Activated B cell treated with CpG ODN at 0.5 μM for 24 hours (primary cell): Measurements from ENCODE around the gene TXNL4B. TPM values are rescaled to one million over a fixed set of nuclear protein-coding genes. Genes with fewer than 3 reads are reported as not detected.
"Not testable (repeated sequence)": the region's sequence is repeated elsewhere in the genome, so short reads cannot be mapped to it uniquely, and the experiment has no call there.

Source experiments
- ATAC-seq: fragments of 200-7000 bp; cut with Tn5 transposase; one replicate; pipeline ENCODE4 v1.10.0; 2021; ENCODE audit warnings: low read depth, mild to moderate bottlenecking, moderate library complexity
- CTCF ChIA-PET: fragments of 350-600 bp; sonication (Branson Sonifier 250); formaldehyde crosslinking; loops from one replicate; lab custom pipeline; 2021; ENCODE audit warnings: antibody characterized with exemption; lab: Charles Lee
- POLR2A ChIA-PET: fragments of 350-600 bp; sonication (Branson Sonifier 250); formaldehyde crosslinking; loops from one replicate; lab custom pipeline; 2021; ENCODE audit warnings: antibody characterized with exemption; lab: Charles Lee
- DNase-seq: peaks from one replicate; pipeline ENCODE4 v3.0.0; 2022
- H3K27ac Mint-ChIP-seq: one replicate; pipeline ENCODE4 v1.8.0; 2020; ENCODE audit warnings: mixed read lengths
- H3K27me3 Mint-ChIP-seq: one replicate; pipeline ENCODE4 v1.8.0; 2021; ENCODE audit warnings: mixed read lengths
- H3K36me3 Mint-ChIP-seq: one replicate; pipeline ENCODE4 v1.8.0; 2021; ENCODE audit warnings: low read depth, mixed read lengths
- H3K4me1 Mint-ChIP-seq: one replicate; pipeline ENCODE4 v1.8.0; 2021; ENCODE audit warnings: mixed read lengths
- H3K4me3 Mint-ChIP-seq: one replicate; pipeline ENCODE4 v1.8.0; 2020; ENCODE audit warnings: mild to moderate bottlenecking, mixed read lengths
- H3K9me3 Mint-ChIP-seq: one replicate; pipeline ENCODE4 v1.8.0; 2020; ENCODE audit warnings: mixed read lengths
- CTCF ChIP-seq: fragments of 200-600 bp; IDR thresholded peaks from one replicate; pipeline ENCODE4 v1.8.0; 2022; ENCODE audit warnings: antibody characterized with exemption, mild to moderate bottlenecking
- intact Hi-C: fragments of 100-400 bp; cut with micrococcal nuclease; formaldehyde crosslinking; loops from one replicate; pipeline ENCODE4 v1.15.1; 2024
- total RNA-seq: library from RNA; stranded (reverse); gene quantifications from 2 replicates; pipeline ENCODE4 v1.2.3, GENCODE V29; 2022

TXNL4B gene
- total RNA-seq, 1 donor from 2014 or later, result 13.8 TPM

GRCh38 chr16:72068930-72069329 lies 24.5 kb downstream of the TXNL4B start:
- CTCF ChIA-PET, result interaction anchor here (1.1 kb wide), 1 partner anchor 30 kb away, joined by 5 read pairs; no protein-coding TSS in a partner anchor
- no peak overlapping the region for H3K27ac Mint-ChIP-seq
- TF ChIP-seq CTCF, result no peak
- H3K36me3 Mint-ChIP-seq, result peaks cover 2% of the 10 kb centered on the region
- no peaks in the 10 kb centered on the region for H3K9me3 Mint-ChIP-seq
- intact Hi-C loops, result loop anchor here (5.0 kb wide), 1 partner anchor 1808 kb away; no protein-coding TSS in a partner anchor
- ATAC-seq, result no peak
- no peak for DNase-seq
- H3K4me1 Mint-ChIP-seq, result no peaks in the 10 kb centered on the region
- POLR2A ChIA-PET, result no interaction called here
- H3K4me3 Mint-ChIP-seq, result no peak overlapping the region
- H3K27me3 Mint-ChIP-seq, result no peaks in the 10 kb centered on the region

GRCh38 chr16:72066747-72067146 lies 26.7 kb downstream of the TXNL4B start:
- H3K27me3 Mint-ChIP-seq, result no peaks in the 10 kb centered on the region
- no peak for TF ChIP-seq CTCF
- no peak for DNase-seq
- ChIA-PET CTCF (interaction anchor here (0.7 to 1.4 kb wide), 4 partner anchors 23 to 58 kb away, joined by 3 to 5 read pairs (median 4); no protein-coding TSS in a partner anchor), POLR2A (interaction anchor here (0.8 kb wide), 1 partner anchor 27 kb away, joined by 4 read pairs; the partner anchor contains the start of genes DHX38 and TXNL4B)
- peaks cover 2% of the 10 kb centered on the region for H3K36me3 Mint-ChIP-seq
- H3K27ac Mint-ChIP-seq, result no peak overlapping the region
- no peak overlapping the region for H3K4me3 Mint-ChIP-seq
- intact Hi-C loops, result loop anchor here (1.0 to 5.0 kb wide), 2 partner anchors 33 to 1811 kb away; no protein-coding TSS in a partner anchor
- H3K9me3 Mint-ChIP-seq, result no peaks in the 10 kb centered on the region
- H3K4me1 Mint-ChIP-seq, result no peaks in the 10 kb centered on the region
- ATAC-seq, result no peak

GRCh38 chr16:72064361-72064894 lies 29.0 kb downstream of the TXNL4B start:
- DNase-seq, result no peak
- Mint-ChIP-seq H3K36me3 (peaks cover 2% of the 10 kb centered on the region), H3K4me1 (no peaks in the 10 kb centered on the region), H3K4me3 (no peak overlapping the region), H3K27ac (no peak overlapping the region), H3K9me3 (no peaks in the 10 kb centered on the region), H3K27me3 (no peaks in the 10 kb centered on the region)
- ATAC-seq, result no peak
- ChIA-PET CTCF (no interaction called here), POLR2A (no interaction called here)
- intact Hi-C loops, result no loop called here
- no peak for TF ChIP-seq CTCF

- no peak overlapping the region for H3K27ac Mint-ChIP-seq
- no peaks in the 10 kb centered on the region for H3K4me1 Mint-ChIP-seq
- H3K27me3 Mint-ChIP-seq, result no peaks in the 10 kb centered on the region
- ChIA-PET POLR2A (no interaction called here), CTCF (no interaction called here)
- peaks cover 2% of the 10 kb centered on the region for H3K36me3 Mint-ChIP-seq
- intact Hi-C loops, result no loop called here
- TF ChIP-seq CTCF, result no peak
- no peak overlapping the region for H3K4me3 Mint-ChIP-seq
- DNase-seq (no peak), ATAC-seq (no peak)
- H3K9me3 Mint-ChIP-seq, result no peaks in the 10 kb centered on the region
These were observed 31.9 kb downstream of the TXNL4B start for GRCh38 chr16:72061564-72061963.

- no peak for DNase-seq
- Mint-ChIP-seq H3K4me1 (no peaks in the 10 kb centered on the region), H3K27ac (no peak overlapping the region), H3K9me3 (no peaks in the 10 kb centered on the region), H3K4me3 (no peak overlapping the region), H3K36me3 (peaks cover 2% of the 10 kb centered on the region), H3K27me3 (no peaks in the 10 kb centered on the region)
- TF ChIP-seq CTCF, result no peak
- ChIA-PET CTCF (no interaction called here), POLR2A (no interaction called here)
- ATAC-seq, result no peak
- intact Hi-C loops, result no loop called here
These were observed 33.0 kb downstream of the TXNL4B start for GRCh38 chr16:72060405-72060804.

- H3K36me3 Mint-ChIP-seq, CTCF ChIA-PET, H3K4me3 Mint-ChIP-seq, DNase-seq, intact Hi-C loops, H3K27ac Mint-ChIP-seq, ATAC-seq, POLR2A ChIA-PET, H3K4me1 Mint-ChIP-seq, H3K27me3 Mint-ChIP-seq, H3K9me3 Mint-ChIP-seq: not testable (repeated sequence)
These were observed 34.4 kb downstream of the TXNL4B start for GRCh38 chr16:72059060-72059459.

- intact Hi-C loops, ATAC-seq, H3K27me3 Mint-ChIP-seq, H3K27ac Mint-ChIP-seq, H3K36me3 Mint-ChIP-seq, DNase-seq, H3K4me3 Mint-ChIP-seq, POLR2A ChIA-PET, H3K4me1 Mint-ChIP-seq, CTCF ChIA-PET, H3K9me3 Mint-ChIP-seq: not testable (repeated sequence)
These were observed 36.1 kb downstream of the TXNL4B start for GRCh38 chr16:72057313-72057712.
